Heart right ventricle (tissue), 16 donors: ENCODE results near the gene AKAP13. TPM values are rescaled to one million over a fixed set of nuclear protein-coding genes. Genes with fewer than 3 reads are reported as not detected.

Experiments used
- ATAC-seq, 8 donors: fragments of 200-7000 bp; cut with Tn5 transposase; one replicate each; pipeline ENCODE4 v1.9.1; 2020; ENCODE audit warnings: mild to moderate bottlenecking in 8 of 8, moderate library complexity in 8 of 8, moderate number of reproducible peaks in 1 of 8
- DNase-seq, 2 donors: peaks; one replicate each; pipeline ENCODE4 v3.0.0-alpha.2; 2020
- H3K27ac ChIP-seq, 10 donors: fragments of 200-600 bp; sonication (generic) in 2 of 10; one replicate each; pipeline versions ENCODE4 v1.5.0 to v1.8.0; 2020 to 2022; ENCODE audit warnings: mild to moderate bottlenecking in 3 of 10
- H3K27me3 ChIP-seq, 7 donors: fragments of 200-600 bp; one replicate each; pipeline ENCODE4 v1.8.0; 2021 to 2022; ENCODE audit warnings: mild to moderate bottlenecking in 2 of 7
- H3K36me3 ChIP-seq, 9 donors: fragments of 200-600 bp; sonication (generic) in 1 of 9; one replicate each; pipeline versions ENCODE4 v1.5.0 to v1.8.0; 2020 to 2022; ENCODE audit warnings: mild to moderate bottlenecking in 2 of 9
- H3K4me1 ChIP-seq, 9 donors: fragments of 200-600 bp; sonication (generic) in 1 of 9; one replicate each; pipeline versions ENCODE4 v1.5.0 to v1.8.0; 2020 to 2022; ENCODE audit warnings: mild to moderate bottlenecking in 4 of 9
- H3K4me3 ChIP-seq, 10 donors: fragments of 200-600 bp; sonication (generic) in 2 of 10; one replicate each; pipeline versions ENCODE4 v1.5.0 to v1.8.0; 2020 to 2022; ENCODE audit warnings: mild to moderate bottlenecking in 7 of 10, moderate library complexity in 2 of 10
- H3K9me3 ChIP-seq, 11 donors: fragments of 200-600 bp in 10 of 11; sonication (generic) in 2 of 11; one replicate each; pipeline versions ENCODE4 v1.5.0 to v1.8.0; 2013 to 2022; ENCODE audit warnings: mild to moderate bottlenecking in 2 of 11, control low read depth in 1 of 11, moderate library complexity in 1 of 11
- WGBS, 2 donors: extraction: QIAGEN DNeasy Blood & Tissue Kit; methylation state at CpG; one replicate each; pipeline ENCODE4 v1.1.7; 2013; ENCODE audit warnings: inconsistent platforms in 1 of 2; 5-methylcytosine and 5-hydroxymethylcytosine counted together
- intact Hi-C, 10 donors: fragments of 100-400 bp; cut with DNase I; formaldehyde crosslinking; loops; one replicate each; pipeline versions ENCODE4 v1.11.1 to v1.14.2; 2022
- polyA plus RNA-seq, 2 donors: library from polyadenylated mRNA; stranded (reverse); fragments of 200-250 nt; gene quantifications; one replicate each; pipeline ENCODE4 v1.2.3, GENCODE V29; 2013
- total RNA-seq, 10 donors: library from RNA; stranded (reverse); fragmentation: NEBNext Ultra II Directional in 3 of 10; extraction: Animal tissue kit (Norgen Biotek cat#: 25700) in 3 of 10; gene quantifications; one replicate each; pipeline versions ENCODE4 v1.2.1 to v1.2.4, GENCODE V29; 2021 to 2023
- TF ChIP-seq, protein P1 (sequence below), 9 donors: fragments of 200-600 bp; sonication (generic) in 2 of 9; IDR thresholded peaks; one replicate each; pipeline versions ENCODE4 v1.5.0 to v1.8.0; 2021 to 2022; ENCODE audit warnings: antibody characterized with exemption in 9 of 9, mild to moderate bottlenecking in 5 of 9, moderate library complexity in 1 of 9
- donor health status: Arrhythmogenic right ventricular cardiomyopathy.
- donor health status: ischemic (EF 13 %, LVEDD 7.1; RV severe dilation, severe dysfunction).
- donor health status: healthy with polysubstance abuse.
- donor health status: DM: no; HTN: yes; CAD: no.
- donor health status: DM: no; HTN: no; CAD: no.
- donor health status: ischemic (EF 25% LVEDD 6.9; RV normal size, moderate dysfunction).
- donor health status: ischemic (EF 25% LVEDD 5.7; RV mildly dilated, moderate dysfunction).
- donor health status: healthy.
- donor health status: DM: yes; HTN: yes; CAD: no.
- donor health status: Ischemic cardiomyopathy.
- donor health status: ischemic (EF 35%, LVEDD 5.7; RV mildly dilated, moderate dysfunction).
- donor health status: nonischemic (EF 11% LVEDD 7.7; RV severe dilation, severe dysfunction).
- donor health status: DM: yes; HTN: yes; CAD: no.
- donor health status: PGD.
- donor health status: ischemic (EF 29% LVEDD 5.4; RV normal size, mild dysfunction).
- donor health status: nonischemic (EF 23%, LVEDD 6.1; RV moderate dilation, normal function).

AKAP13 gene
- total and polyA plus RNA-seq, 12 donors: 89.3 to 645 (median 480) TPM

DNA sequence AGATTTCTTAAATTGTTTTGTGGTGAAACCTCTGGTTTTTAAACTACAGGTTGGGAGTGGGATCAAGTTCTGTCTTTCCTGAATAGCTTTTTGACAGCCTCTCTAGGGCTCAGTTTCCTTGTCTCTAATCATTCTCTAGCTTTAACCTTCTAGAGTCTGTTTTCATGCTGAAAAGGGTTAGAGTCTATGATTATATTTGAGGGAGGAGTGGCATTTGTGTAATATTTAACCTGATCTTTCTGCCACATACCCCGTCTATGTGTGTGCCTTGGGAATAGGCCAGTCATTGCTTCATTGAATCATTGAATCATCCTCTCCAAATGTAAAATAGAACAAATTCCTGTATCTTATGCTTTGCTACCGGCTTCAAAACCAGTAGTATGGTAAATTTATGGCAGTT lies 209.4 kb downstream of the AKAP13 start:
- intact Hi-C loops: loop anchor here in 6 of 10 donors (5.0 to 10.0 kb wide), 5 partner anchors 65 to 255 kb away; no protein-coding TSS in a partner anchor

GRCh38 chr15:85591622-85592021 lies 211.2 kb downstream of the AKAP13 start:
- no peak for ATAC-seq
- Histone ChIP-seq H3K4me3 (no peak overlapping the region), H3K27me3 (no peaks in the 10 kb centered on the region), H3K27ac (peak overlapping the region in 6 of 10 donors; percentile 18 to 72 (median 56)), H3K9me3 (no peaks in the 10 kb centered on the region), H3K4me1 (peaks cover 9 to 96% (median 80%) of the 10 kb centered on the region in 9 donors), H3K36me3 (peaks cover 0 to 76% (median 6%) of the 10 kb centered on the region in 9 donors)
- 80 to 81% methylated on average over 4 of the region's 4 CpGs for WGBS, 2 donors
- DNase-seq: no peak
- intact Hi-C loops: loop anchor here in 2 of 10 donors (5.0 to 10.0 kb wide), 2 partner anchors 76 to 243 kb away; no protein-coding TSS in a partner anchor
- TF ChIP-seq, protein P1, sequence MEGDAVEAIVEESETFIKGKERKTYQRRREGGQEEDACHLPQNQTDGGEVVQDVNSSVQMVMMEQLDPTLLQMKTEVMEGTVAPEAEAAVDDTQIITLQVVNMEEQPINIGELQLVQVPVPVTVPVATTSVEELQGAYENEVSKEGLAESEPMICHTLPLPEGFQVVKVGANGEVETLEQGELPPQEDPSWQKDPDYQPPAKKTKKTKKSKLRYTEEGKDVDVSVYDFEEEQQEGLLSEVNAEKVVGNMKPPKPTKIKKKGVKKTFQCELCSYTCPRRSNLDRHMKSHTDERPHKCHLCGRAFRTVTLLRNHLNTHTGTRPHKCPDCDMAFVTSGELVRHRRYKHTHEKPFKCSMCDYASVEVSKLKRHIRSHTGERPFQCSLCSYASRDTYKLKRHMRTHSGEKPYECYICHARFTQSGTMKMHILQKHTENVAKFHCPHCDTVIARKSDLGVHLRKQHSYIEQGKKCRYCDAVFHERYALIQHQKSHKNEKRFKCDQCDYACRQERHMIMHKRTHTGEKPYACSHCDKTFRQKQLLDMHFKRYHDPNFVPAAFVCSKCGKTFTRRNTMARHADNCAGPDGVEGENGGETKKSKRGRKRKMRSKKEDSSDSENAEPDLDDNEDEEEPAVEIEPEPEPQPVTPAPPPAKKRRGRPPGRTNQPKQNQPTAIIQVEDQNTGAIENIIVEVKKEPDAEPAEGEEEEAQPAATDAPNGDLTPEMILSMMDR (IDR thresholded peaks at IDR 0.05): no peak

More for the DNA sequence above, 209.4 kb downstream of the AKAP13 start:
- peak overlapping the region in 7 of 10 donors; percentile 26 to 93 (median 67) for H3K27ac ChIP-seq
- no peak overlapping the region for H3K4me3 ChIP-seq
- no peak for ATAC-seq
- no peaks in the 10 kb centered on the region for H3K27me3 ChIP-seq
- TF ChIP-seq, protein P1 (IDR thresholded peaks at IDR 0.05): no peak
- 58 to 65% methylated on average over 2 of the region's 2 CpGs for WGBS, 2 donors
- H3K4me1 ChIP-seq: peaks cover 14 to 99% (median 81%) of the 10 kb centered on the region in 9 donors
- H3K9me3 ChIP-seq: no peaks in the 10 kb centered on the region
- peaks cover 0 to 76% (median 6%) of the 10 kb centered on the region in 9 donors for H3K36me3 ChIP-seq
- no peak for DNase-seq

GRCh38 chr15:85592148-85592547 lies 211.7 kb downstream of the AKAP13 start:
- no peak for DNase-seq
- 21 to 27% methylated on average over 3 of the region's 3 CpGs for WGBS, 2 donors
- H3K4me1 ChIP-seq: peaks cover 9 to 96% (median 80%) of the 10 kb centered on the region in 9 donors

DNA sequence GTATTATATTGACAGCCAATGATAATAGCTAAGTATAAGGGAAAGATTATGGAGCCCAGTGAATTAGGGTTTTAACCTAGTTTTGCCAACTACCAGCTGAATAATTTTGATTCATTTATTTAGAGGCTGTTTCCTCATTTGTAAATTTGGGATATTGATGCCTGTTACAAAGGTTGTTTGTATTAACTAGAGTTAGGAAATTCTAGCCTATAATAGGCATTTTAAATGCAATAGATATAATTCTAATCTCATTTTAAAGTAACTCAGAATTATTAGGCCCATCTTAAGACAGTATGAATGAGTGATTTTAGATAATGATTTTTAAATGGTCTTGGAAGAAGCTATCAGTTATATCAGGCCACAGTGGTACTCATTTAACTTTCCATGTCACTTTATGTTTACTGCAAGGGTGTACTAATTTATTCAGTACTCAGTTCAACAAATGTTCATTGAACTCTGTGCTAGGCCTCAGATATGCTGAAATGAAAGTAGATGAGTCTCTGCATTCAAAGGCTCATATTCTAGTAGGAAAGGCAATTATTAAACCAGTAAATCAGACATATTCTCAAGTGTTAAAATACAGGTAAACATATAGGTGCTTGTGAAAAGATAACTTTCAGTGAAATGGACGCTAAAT lies 213.5 kb downstream of the AKAP13 start:
- Histone ChIP-seq H3K9me3 (no peaks in the 10 kb centered on the region), H3K36me3 (peaks cover 0 to 76% (median 0%) of the 10 kb centered on the region in 9 donors), H3K4me1 (peaks cover 13 to 96% (median 80%) of the 10 kb centered on the region in 9 donors), H3K4me3 (no peak overlapping the region), H3K27me3 (no peaks in the 10 kb centered on the region), H3K27ac (peak overlapping the region in 2 of 10 donors; percentile 13 to 43)
- intact Hi-C loops: loop anchor here in 3 of 10 donors (2.0 to 10.0 kb wide), 3 partner anchors 51 to 241 kb away; no protein-coding TSS in a partner anchor
- WGBS, 2 donors: 96 to 97% methylated on average over 1 of the region's 1 CpG
- no peak for ATAC-seq
- TF ChIP-seq, protein P1 (IDR thresholded peaks at IDR 0.05): no peak
- no peak for DNase-seq

More at GRCh38 chr15:85592148-85592547, 211.7 kb downstream of the AKAP13 start:
- Histone ChIP-seq H3K27ac (peak overlapping the region in 9 of 10 donors; percentile 20 to 72 (median 59)), H3K36me3 (peaks cover 0 to 76% (median 3%) of the 10 kb centered on the region in 9 donors), H3K27me3 (no peaks in the 10 kb centered on the region), H3K4me3 (no peak overlapping the region), H3K9me3 (no peaks in the 10 kb centered on the region)
- TF ChIP-seq, protein P1 (IDR thresholded peaks at IDR 0.05): peak in 7 of 9 donors; percentile 15 to 61 (median 39)
- peak in 7 of 8 donors; percentile 62 to 80 (median 68) for ATAC-seq
- intact Hi-C loops: loop anchor here in 2 of 10 donors (5.0 to 10.0 kb wide), 2 partner anchors 75 to 243 kb away; no protein-coding TSS in a partner anchor
